Measurements from ENCODE around the gene TMEM92. TPM values are rescaled to one million over a fixed set of nuclear protein-coding genes. Genes with fewer than 3 reads are reported as not detected.

Gene TMEM92
- total RNA-seq, 1 experiment from 2014 or later: 14.8 TPM

GRCh38 chr17:50290933-50291332 lies 16.7 kb downstream of the TMEM92 start:
- no peak overlapping the region for H3K4me3 Mint-ChIP-seq (ENCODE audit: unreplicated experiment)

GRCh38 chr17:50292465-50292864 lies 18.2 kb downstream of the TMEM92 start:
- intact Hi-C loops (cut with micrococcal nuclease; ENCODE audit: unreplicated experiment): no loop called here
- no peak for TF ChIP-seq CTCF (IDR thresholded peaks at IDR 0.05; ENCODE audit: insufficient read depth in 1 of 2, low read depth in 1 of 2, low read length in 1 of 2, severe bottlenecking in 1 of 2, unreplicated experiment in 1 of 2)
- H3K36me3 Mint-ChIP-seq (ENCODE audit: insufficient read depth, unreplicated experiment): no peaks in the 10 kb centered on the region

More at GRCh38 chr17:50290933-50291332, 16.7 kb downstream of the TMEM92 start:
- TF ChIP-seq CTCF (IDR thresholded peaks at IDR 0.05; ENCODE audit: insufficient read depth in 1 of 2, low read depth in 1 of 2, low read length in 1 of 2, severe bottlenecking in 1 of 2, unreplicated experiment in 1 of 2): no peak
- BruUV-seq (replicated peaks): no TSS peak
- ChIA-PET POLR2A (no interaction called here), CTCF (interaction anchor here (0.7 to 6.0 kb wide), 4 partner anchors 13 to 90 kb away, joined by 4 to 43 read pairs (median 10); partner anchors contain the start of genes COL1A1 and TMEM92)
- Mint-ChIP-seq H3K4me1 (ENCODE audit: low read depth, unreplicated experiment) (peaks cover 6% of the 10 kb centered on the region), H3K9me3 (ENCODE audit: unreplicated experiment) (no peaks in the 10 kb centered on the region), H3K27ac (ENCODE audit: unreplicated experiment) (no peak overlapping the region), H3K36me3 (ENCODE audit: insufficient read depth, unreplicated experiment) (no peaks in the 10 kb centered on the region), H3K27me3 (ENCODE audit: insufficient read depth, unreplicated experiment) (no peaks in the 10 kb centered on the region)
- intact Hi-C loops (cut with micrococcal nuclease; ENCODE audit: unreplicated experiment): no loop called here
- no peak for DNase-seq
- peaks cover 11% of the 10 kb centered on the region for H3K4me1 ChIP-seq
- H3K27me3 ChIP-seq (replicated peaks; ENCODE audit: control insufficient read depth, insufficient read depth, low read length): no peaks in the 10 kb centered on the region
- H3K4me3 ChIP-seq (ENCODE audit: low read depth, low read length): no peak overlapping the region
- no peaks in the 10 kb centered on the region for H3K9me3 ChIP-seq
- H3K36me3 ChIP-seq (ENCODE audit: control insufficient read depth, insufficient read depth, low read length): no peaks in the 10 kb centered on the region

GRCh38 chr17:50295021-50295420 lies 20.8 kb downstream of the TMEM92 start:
- TF ChIP-seq CTCF (IDR thresholded peaks at IDR 0.05; ENCODE audit: insufficient read depth in 1 of 2, low read depth in 1 of 2, low read length in 1 of 2, severe bottlenecking in 1 of 2, unreplicated experiment in 1 of 2): no peak
- Histone ChIP-seq H3K9me3 (no peaks in the 10 kb centered on the region), H3K4me3 (ENCODE audit: low read depth, low read length) (no peak overlapping the region), H3K27me3 (replicated peaks; ENCODE audit: control insufficient read depth, insufficient read depth, low read length) (no peaks in the 10 kb centered on the region), H3K4me1 (no peaks in the 10 kb centered on the region), H3K36me3 (ENCODE audit: control insufficient read depth, insufficient read depth, low read length) (no peaks in the 10 kb centered on the region)
- no peak for DNase-seq
- ChIA-PET POLR2A (no interaction called here), CTCF (interaction anchor here (1.1 to 8.1 kb wide), 6 partner anchors 10 to 116 kb away, joined by 3 to 135 read pairs (median 4); partner anchors contain the start of genes COL1A1 and TMEM92)
- Mint-ChIP-seq H3K36me3 (ENCODE audit: insufficient read depth, unreplicated experiment) (no peaks in the 10 kb centered on the region), H3K27ac (ENCODE audit: unreplicated experiment) (no peak overlapping the region), H3K27me3 (ENCODE audit: insufficient read depth, unreplicated experiment) (no peaks in the 10 kb centered on the region), H3K4me3 (ENCODE audit: unreplicated experiment) (no peak overlapping the region), H3K4me1 (ENCODE audit: low read depth, unreplicated experiment) (no peaks in the 10 kb centered on the region), H3K9me3 (ENCODE audit: unreplicated experiment) (no peaks in the 10 kb centered on the region)
- no TSS peak for BruUV-seq (replicated peaks)
- intact Hi-C loops (cut with micrococcal nuclease; ENCODE audit: unreplicated experiment): loop anchor here (5.0 kb wide), 1 partner anchor 203 kb away; no protein-coding TSS in a partner anchor

More at GRCh38 chr17:50292465-50292864, 18.2 kb downstream of the TMEM92 start:
- H3K4me1 ChIP-seq: no peaks in the 10 kb centered on the region
- H3K36me3 ChIP-seq (ENCODE audit: control insufficient read depth, insufficient read depth, low read length): no peaks in the 10 kb centered on the region
- no peak overlapping the region for H3K4me3 ChIP-seq (ENCODE audit: low read depth, low read length)
- no peaks in the 10 kb centered on the region for H3K9me3 ChIP-seq
- no peaks in the 10 kb centered on the region for H3K9me3 Mint-ChIP-seq (ENCODE audit: unreplicated experiment)
- POLR2A ChIA-PET: no interaction called here
- no TSS peak for BruUV-seq (replicated peaks)
- no peaks in the 10 kb centered on the region for H3K27me3 ChIP-seq (replicated peaks; ENCODE audit: control insufficient read depth, insufficient read depth, low read length)
- no peaks in the 10 kb centered on the region for H3K4me1 Mint-ChIP-seq (ENCODE audit: low read depth, unreplicated experiment)
- no peak overlapping the region for H3K27ac Mint-ChIP-seq (ENCODE audit: unreplicated experiment)
- H3K27me3 Mint-ChIP-seq (ENCODE audit: insufficient read depth, unreplicated experiment): no peaks in the 10 kb centered on the region
- CTCF ChIA-PET: interaction anchor here (2.4 to 6.0 kb wide), 2 partner anchors 19 to 92 kb away, joined by 15 to 43 read pairs; partner anchors contain the start of genes COL1A1 and TMEM92
- no peak for DNase-seq
- no peak overlapping the region for H3K4me3 Mint-ChIP-seq (ENCODE audit: unreplicated experiment)

Data from Caco-2 (cell line).